Adrenal gland (tissue), 12 donors: ENCODE measurements around the gene CFAP53. TPM values are rescaled to one million over a fixed set of nuclear protein-coding genes. Genes with fewer than 3 reads are reported as not detected.
"Not testable (repeated sequence)": the region's sequence is repeated elsewhere in the genome, so short reads cannot be mapped to it uniquely, and the experiment has no call there.

Experiments used
- DNase-seq, 7 donors: peaks; one replicate each; pipeline ENCODE4 v3.0.0-alpha.2; 2019 to 2020
- H3K27ac ChIP-seq, 5 donors: fragments of 200-600 bp; sonication (generic) in 4 of 5; 1 replicate in 3 of 5; 2 replicates in 2 of 5; pipeline versions ENCODE4 v1.5.1 to v1.8.0; 2016 to 2020; ENCODE audit warnings: mild to moderate bottlenecking in 1 of 5
- H3K27me3 ChIP-seq: fragments of 200-600 bp; 2 replicates; pipeline ENCODE4 v1.8.0; 2021
- H3K36me3 ChIP-seq, 2 donors: fragments of 200-600 bp; replicated peaks in 1 of 2; 1 replicate in 1 of 2; 2 replicates in 1 of 2; pipeline versions ENCODE4 v1.5.1 to v1.8.0; 2018 to 2022
- H3K4me1 ChIP-seq, 2 donors: fragments of 200-600 bp; replicated peaks in 1 of 2; 1 replicate in 1 of 2; 2 replicates in 1 of 2; pipeline versions ENCODE4 v1.5.1 to v1.8.0; 2018 to 2021
- H3K4me3 ChIP-seq, 4 donors: fragments of 200-600 bp; sonication (generic) in 3 of 4; one replicate each; pipeline ENCODE4 v1.5.1; 2016 to 2018
- H3K9me3 ChIP-seq, 3 donors: fragments of 200-600 bp; sonication (generic) in 1 of 3; replicated peaks in 1 of 3; 1 replicate in 2 of 3; 2 replicates in 1 of 3; pipeline versions ENCODE4 v1.5.1 to v1.8.0; 2016 to 2021
- POLR2A ChIP-seq, 2 donors: fragments of 450-650 bp; IDR thresholded peaks; one replicate each; pipeline ENCODE4 v1.6.1; 2017; ENCODE audit warnings: antibody characterized with exemption in 2 of 2, mild to moderate bottlenecking in 2 of 2, moderate library complexity in 1 of 2
- WGBS, 4 donors: extraction: QIAGEN DNeasy Blood & Tissue Kit in 2 of 4; methylation state at CpG; one replicate each; pipeline versions ENCODE4 v1.1.5 to v1.1.7; 2013 to 2017; 5-methylcytosine and 5-hydroxymethylcytosine counted together
- intact Hi-C, 2 donors: fragments of 100-400 bp; cut with DNase I; formaldehyde crosslinking; loops; one replicate each; pipeline versions ENCODE4 v1.14.1 to v1.15.0; 2022 to 2023
- polyA plus RNA-seq, 3 donors: library from polyadenylated mRNA; stranded (reverse); fragments of 200-250 nt in 2 of 3; fragments of 350-450 nt in 1 of 3; fragmentation: Illumina TruSeq in 1 of 3; extraction: RNeasy Lipid Tissue Mini Kit (QIAGEN cat#74804) in 1 of 3; gene quantifications; one replicate each; pipeline ENCODE4 v1.2.3, GENCODE V29; 2013 to 2014
- total RNA-seq, 9 donors: library from RNA; depleted of rRNA in 4 of 9; stranded (reverse); fragments of >200 nt in 4 of 9; fragments of 120-200 nt in 1 of 9; fragmentation: NEBNext Ultra II Directional in 1 of 9; extraction: Animal tissue kit (Norgen Biotek cat#: 25700) in 1 of 9; gene quantifications; one replicate each; pipeline versions ENCODE4 v1.1.0 to v1.2.4, GENCODE V29; 2013 to 2023
- TF ChIP-seq, protein P1 (sequence below), 6 experiments: fragments of 450-650 bp in 4 of 6; fragments of 200-600 bp in 2 of 6; sonication (generic) in 1 of 6; IDR thresholded peaks; 1 replicate in 5 of 6; 2 replicates in 1 of 6; pipeline versions ENCODE4 v1.5.1 to v1.8.0; 2016 to 2021; ENCODE audit warnings: antibody characterized with exemption in 6 of 6, mild to moderate bottlenecking in 2 of 6, moderate library complexity in 1 of 6
- donor health status: healthy with polysubstance abuse.
- donor health status: Bipolar disorder and iron deficiency.
- donor health status: DM: yes; HTN: yes; CAD: no.
- donor health status: DM: no; HTN: no; CAD: no.
- donor health status: DM: no; HTN: no; CAD: no.
- donor health status: DM: yes; HTN: yes; CAD: no.

The CFAP53 gene
- total and polyA plus RNA-seq, 12 donors, result 0.53 to 4.3 (median 1.3) TPM

DNA sequence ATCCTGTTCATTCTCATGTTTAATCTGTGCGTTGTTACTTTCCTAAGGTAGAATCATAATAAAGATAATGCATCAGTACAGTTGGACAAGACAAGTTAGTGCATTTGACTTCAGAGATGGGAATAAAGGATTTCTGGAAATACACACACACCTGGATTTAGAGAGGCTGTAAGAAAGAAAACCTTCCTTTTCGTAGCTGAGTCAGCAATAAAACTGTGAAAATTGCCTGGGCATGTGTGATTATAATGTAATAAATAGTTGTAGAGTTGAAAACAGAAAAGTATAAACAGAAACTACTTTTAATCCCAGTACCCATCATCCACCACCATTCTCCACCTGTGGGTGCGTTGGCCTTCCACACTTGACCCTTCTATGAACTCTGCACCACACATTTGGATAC lies 15.4 kb downstream of the CFAP53 start:
- no peaks in the 10 kb centered on the region for H3K36me3 ChIP-seq
- H3K4me3 ChIP-seq, result no peak overlapping the region
- H3K9me3 ChIP-seq, result no peaks in the 10 kb centered on the region
- 86 to 90% (median 88%) methylated on average over 3 of the region's 3 CpGs for WGBS, 4 donors
- intact Hi-C loops, result no loop called here
- TF ChIP-seq POLR2A (IDR thresholded peaks at IDR 0.05), result no peak
- TF ChIP-seq, protein P1, sequence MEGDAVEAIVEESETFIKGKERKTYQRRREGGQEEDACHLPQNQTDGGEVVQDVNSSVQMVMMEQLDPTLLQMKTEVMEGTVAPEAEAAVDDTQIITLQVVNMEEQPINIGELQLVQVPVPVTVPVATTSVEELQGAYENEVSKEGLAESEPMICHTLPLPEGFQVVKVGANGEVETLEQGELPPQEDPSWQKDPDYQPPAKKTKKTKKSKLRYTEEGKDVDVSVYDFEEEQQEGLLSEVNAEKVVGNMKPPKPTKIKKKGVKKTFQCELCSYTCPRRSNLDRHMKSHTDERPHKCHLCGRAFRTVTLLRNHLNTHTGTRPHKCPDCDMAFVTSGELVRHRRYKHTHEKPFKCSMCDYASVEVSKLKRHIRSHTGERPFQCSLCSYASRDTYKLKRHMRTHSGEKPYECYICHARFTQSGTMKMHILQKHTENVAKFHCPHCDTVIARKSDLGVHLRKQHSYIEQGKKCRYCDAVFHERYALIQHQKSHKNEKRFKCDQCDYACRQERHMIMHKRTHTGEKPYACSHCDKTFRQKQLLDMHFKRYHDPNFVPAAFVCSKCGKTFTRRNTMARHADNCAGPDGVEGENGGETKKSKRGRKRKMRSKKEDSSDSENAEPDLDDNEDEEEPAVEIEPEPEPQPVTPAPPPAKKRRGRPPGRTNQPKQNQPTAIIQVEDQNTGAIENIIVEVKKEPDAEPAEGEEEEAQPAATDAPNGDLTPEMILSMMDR (IDR thresholded peaks at IDR 0.05), result no peak
- H3K27me3 ChIP-seq, result no peaks in the 10 kb centered on the region
- no peaks in the 10 kb centered on the region for H3K4me1 ChIP-seq
- H3K27ac ChIP-seq, result no peak overlapping the region
- DNase-seq, result no peak

DNA sequence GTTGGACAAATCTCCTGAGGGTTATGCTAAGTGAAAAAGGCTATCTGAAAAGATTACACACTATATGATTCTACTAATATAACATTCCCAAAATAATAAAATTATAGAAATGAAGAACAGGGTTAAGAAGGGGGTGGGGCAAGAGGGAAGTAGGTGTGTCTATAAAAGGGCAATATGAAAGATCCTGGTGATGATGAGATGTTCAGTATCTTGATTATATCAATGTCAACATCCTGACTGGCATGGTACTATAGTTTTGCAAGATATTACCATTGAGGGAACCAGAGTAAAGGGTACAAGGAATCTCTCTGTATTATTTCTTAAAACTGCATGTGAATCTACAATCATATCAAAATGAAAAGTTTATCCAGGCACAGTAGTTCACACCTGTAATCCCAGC lies 16.7 kb downstream of the CFAP53 start:
- no peaks in the 10 kb centered on the region for H3K4me1 ChIP-seq
- H3K27me3 ChIP-seq, result no peaks in the 10 kb centered on the region
- no peak overlapping the region for H3K27ac ChIP-seq
- intact Hi-C loops, result no loop called here
- TF ChIP-seq POLR2A (IDR thresholded peaks at IDR 0.05), result no peak
- TF ChIP-seq, protein P1 (IDR thresholded peaks at IDR 0.05), result no peak
- no peak overlapping the region for H3K4me3 ChIP-seq
- no peaks in the 10 kb centered on the region for H3K36me3 ChIP-seq
- no peak for DNase-seq
- H3K9me3 ChIP-seq, result no peaks in the 10 kb centered on the region

DNA sequence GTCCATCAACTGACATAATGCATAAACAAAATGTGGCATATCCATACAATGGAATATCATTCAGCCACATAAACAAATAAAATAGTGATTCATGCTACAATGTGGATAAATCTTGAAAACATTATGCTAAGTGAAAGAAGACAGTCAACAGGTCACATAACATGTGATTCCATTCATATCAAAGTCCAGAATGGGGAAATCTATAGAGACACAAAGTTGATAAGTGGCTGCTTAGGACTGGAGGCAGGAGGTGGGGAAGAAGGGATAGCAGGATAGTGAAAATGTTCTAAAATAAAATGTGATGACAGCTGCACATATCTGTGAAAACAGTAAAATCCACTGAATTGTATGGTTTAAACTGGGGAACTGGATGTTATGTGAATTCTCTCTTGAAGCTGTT lies 18.7 kb downstream of the CFAP53 start:
- intact Hi-C loops, result no loop called here
- no peaks in the 10 kb centered on the region for H3K36me3 ChIP-seq
- no peaks in the 10 kb centered on the region for H3K9me3 ChIP-seq
- no peaks in the 10 kb centered on the region for H3K4me1 ChIP-seq
- TF ChIP-seq, protein P1 (IDR thresholded peaks at IDR 0.05), result no peak
- no peak for TF ChIP-seq POLR2A (IDR thresholded peaks at IDR 0.05)
- no peak overlapping the region for H3K4me3 ChIP-seq
- no peaks in the 10 kb centered on the region for H3K27me3 ChIP-seq
- no peak overlapping the region for H3K27ac ChIP-seq
- DNase-seq, result no peak

DNA sequence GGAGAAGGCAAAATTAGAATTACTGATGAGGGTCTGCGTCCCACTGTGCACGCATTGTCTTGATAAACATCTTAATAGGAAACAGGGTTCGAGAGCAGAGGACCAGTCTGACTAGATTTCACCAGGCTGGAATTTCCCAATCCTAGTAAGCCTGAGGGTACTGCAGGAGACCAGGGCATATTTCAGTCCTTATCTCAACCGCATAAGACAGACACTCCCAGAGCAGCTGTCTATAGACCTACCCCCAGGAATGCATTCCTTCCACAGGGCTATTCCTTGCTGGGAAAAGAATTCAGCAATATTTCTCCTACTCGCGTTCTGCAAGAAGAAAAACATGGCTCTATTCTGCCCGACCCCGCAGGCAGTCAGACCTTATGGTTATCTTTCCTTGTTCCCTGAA lies 24.5 kb downstream of the CFAP53 start:
- intact Hi-C loops, H3K27ac ChIP-seq, H3K4me1 ChIP-seq, DNase-seq, H3K9me3 ChIP-seq, H3K36me3 ChIP-seq, H3K27me3 ChIP-seq, H3K4me3 ChIP-seq: not testable (repeated sequence)
- WGBS, 4 donors, result 73 to 88% (median 77%) methylated on average over 8 of the region's 8 CpGs

DNA sequence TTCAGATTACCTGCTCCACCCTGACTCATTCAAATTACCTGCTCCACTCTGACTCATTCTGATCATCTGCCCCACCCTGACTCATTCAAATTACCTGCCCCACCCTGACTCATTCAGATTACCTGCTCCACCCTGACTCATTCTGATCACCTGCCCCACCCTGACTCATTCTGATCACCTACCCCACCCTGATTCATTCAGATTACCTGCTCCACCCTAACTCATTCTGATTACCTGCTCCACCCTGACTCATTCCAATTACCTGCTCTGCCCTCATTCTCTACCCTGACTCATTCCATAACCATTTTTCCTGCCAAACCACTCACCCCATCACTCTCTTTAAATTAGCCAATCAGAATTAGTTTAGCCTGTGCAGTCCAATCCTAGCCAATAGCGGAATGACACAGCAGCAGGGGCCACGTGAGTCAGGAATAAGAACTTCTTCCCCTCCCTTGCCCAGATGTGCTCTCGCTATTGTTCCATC lies 26.2 kb downstream of the CFAP53 start:
- TF ChIP-seq, protein P1 (IDR thresholded peaks at IDR 0.05), result no peak
- no peaks in the 10 kb centered on the region for H3K4me1 ChIP-seq
- intact Hi-C loops, result no loop called here
- peaks cover 0 to 4% (median 0%) of the 10 kb centered on the region in 3 donors for H3K9me3 ChIP-seq
- no peak for DNase-seq
- no peak overlapping the region for H3K27ac ChIP-seq
- WGBS, 4 donors, result 85 to 90% (median 89%) methylated on average over 3 of the region's 3 CpGs
- no peaks in the 10 kb centered on the region for H3K36me3 ChIP-seq
- H3K27me3 ChIP-seq, result no peaks in the 10 kb centered on the region
- H3K4me3 ChIP-seq, result no peak overlapping the region
